K562 (cell line): ENCODE measurements around the gene PPP1R14D. TPM values are rescaled to one million over a fixed set of nuclear protein-coding genes. Genes with fewer than 3 reads are reported as not detected.

ENCODE experiments used
- ATAC-seq: fragments of 200-7000 bp; cut with Tn5 transposase; 3 replicates; pipeline ENCODE4 v1.9.1; 2020; ENCODE audit warnings: moderate library complexity
- BruUV-seq: library from RNA; stranded (reverse); fragments of 400-500 nt; replicated peaks from 2 replicates; lab custom pipeline; 2021; lab: Mats Ljungman, UMichigan
- CTCF ChIA-PET: fragments of 300-600 bp; formaldehyde crosslinking; extraction: SDS; loops from one replicate; lab custom pipeline; 2021; ENCODE audit warnings: low intra/inter-chr PET ratio; lab: Yijun Ruan, JAX
- POLR2A ChIA-PET: fragments of 300-600, 350-650 bp; sonication (Branson Sonifier 250); formaldehyde crosslinking; extraction: SDS; loops from one replicate; lab custom pipeline; 2021; ENCODE audit warnings: antibody characterized with exemption, inconsistent platforms; lab: Yijun Ruan, JAX
- DNase-seq, 4 experiments: peaks; one replicate each; pipeline versions ENCODE4 v3.0.0 to v3.0.0-alpha.2; 2011 to 2018; ENCODE audit warnings: low spot score in 3 of 4, mixed read lengths in 3 of 4; ENCODE audit errors: extremely low read depth in 1 of 4
- FAIRE-seq: peaks from 2 replicates; lab custom pipeline; 2011; peaks lifted over from hg19 to GRCh38; lab: Jason Lieb, UNC
- H2AFZ ChIP-seq: 2 replicates; pipeline ENCODE4 v1.6.0; 2011; ENCODE audit warnings: low read depth, low read length, control low read depth, inconsistent platforms
- H3K27ac ChIP-seq: fragments of 200-600 bp; 3 replicates; pipeline ENCODE4 v1.8.0; 2011; ENCODE audit warnings: low read depth, mild to moderate bottlenecking, control low read depth, inconsistent platforms, low read length, moderate library complexity, mixed read lengths; ENCODE audit errors: extremely low read depth
- H3K27me3 ChIP-seq, 2 experiments: fragments of 300-600 bp in 1 of 2; 2 replicates in 1 of 2; 3 replicates in 1 of 2; pipeline versions ENCODE4 v1.6.0 to v1.8.0; 2011; ENCODE audit warnings: inconsistent platforms in 2 of 2, low read length in 2 of 2, mild to moderate bottlenecking in 1 of 2, mixed read lengths in 1 of 2, moderate library complexity in 1 of 2; ENCODE audit not compliant: control insufficient read depth in 2 of 2, insufficient read depth in 2 of 2
- H3K36me3 ChIP-seq: fragments of 300-600 bp; 3 replicates; pipeline ENCODE4 v1.8.0; 2011; ENCODE audit warnings: mild to moderate bottlenecking, low read length, inconsistent platforms; ENCODE audit not compliant: control insufficient read depth, insufficient read depth
- H3K4me1 ChIP-seq, 2 experiments: fragments of 200-600 bp in 1 of 2; replicated peaks in 1 of 2; 2 replicates in 1 of 2; 3 replicates in 1 of 2; pipeline versions ENCODE4 v1.5.1 to v1.8.0; 2011; ENCODE audit warnings: inconsistent platforms in 2 of 2, low read length in 2 of 2, mild to moderate bottlenecking in 1 of 2, mixed read lengths in 1 of 2, moderate library complexity in 1 of 2; ENCODE audit not compliant: control insufficient read depth in 2 of 2, insufficient read depth in 2 of 2
- H3K4me2 ChIP-seq: 2 replicates; pipeline ENCODE4 v1.6.1; 2011; ENCODE audit warnings: low read length, control low read depth, inconsistent platforms, mixed read lengths; ENCODE audit not compliant: insufficient read depth
- H3K4me3 ChIP-seq: fragments of 200-600 bp; sonication (generic), shearing (Covaris generic); 2 replicates; pipeline ENCODE4 v1.5.1; 2016; ENCODE audit warnings: control low read depth, inconsistent platforms
- H3K79me2 ChIP-seq: fragments of 200-600 bp; 3 replicates; pipeline ENCODE4 v1.8.0; 2011; ENCODE audit warnings: low read length, inconsistent platforms; ENCODE audit not compliant: control insufficient read depth, insufficient read depth
- H3K9ac ChIP-seq, 2 experiments: 2 replicates each; pipeline versions ENCODE4 v1.6.0 to v1.6.1; 2011; ENCODE audit warnings: low read depth in 2 of 2, low read length in 2 of 2, control low read depth in 1 of 2, inconsistent platforms in 1 of 2, mild to moderate bottlenecking in 1 of 2, mixed read lengths in 1 of 2; ENCODE audit not compliant: insufficient read depth in 1 of 2
- H3K9me1 ChIP-seq: one replicate; pipeline ENCODE4 v1.6.0; 2011; ENCODE audit warnings: inconsistent platforms, mild to moderate bottlenecking, low read length, moderate library complexity; ENCODE audit not compliant: control insufficient read depth, insufficient read depth
- H3K9me3 ChIP-seq: replicated peaks from 2 replicates; pipeline ENCODE4 v1.5.1; 2011; ENCODE audit warnings: low read depth, low read length, inconsistent platforms; ENCODE audit not compliant: control insufficient read depth, insufficient read depth
- H4K20me1 ChIP-seq: replicated peaks from 2 replicates; pipeline ENCODE4 v1.6.1; 2011; ENCODE audit warnings: low read length, inconsistent platforms, mixed read lengths; ENCODE audit not compliant: control insufficient read depth, insufficient read depth
- SPI1 ChIP-seq: IDR thresholded peaks from 2 replicates; pipeline ENCODE4 v1.6.1; 2011; ENCODE audit warnings: low read depth, low read length, control low read depth, borderline replicate concordance
- SRF ChIP-seq, 2 experiments: fragments of 250-450, 450-650 bp in 1 of 2; sonication (Bioruptor Pico) in 1 of 2; sonication (generic) in 1 of 2; formaldehyde crosslinking; IDR thresholded peaks; 2 replicates each; pipeline versions ENCODE4 v1.5.0 to v1.5.1; 2020 to 2022; ENCODE audit warnings: mild to moderate bottlenecking in 1 of 2, missing genetic modification reagents in 1 of 2
- ZNF592 ChIP-seq: fragments of 450-650 bp; IDR thresholded peaks from 2 replicates; pipeline ENCODE4 v1.6.1; 2017; ENCODE audit warnings: antibody characterized with exemption, mild to moderate bottlenecking
- WGBS: fragments of 100-300 bp; shearing (Covaris generic); methylation state at CpG from one replicate; pipeline ENCODE4 v1.1.6; 2016; ENCODE audit warnings: low coverage, mixed read lengths; ENCODE audit not compliant: insufficient coverage; ENCODE audit errors: missing lambda C conversion rate; 5-methylcytosine and 5-hydroxymethylcytosine counted together
- in situ Hi-C: fragments of 300-500 bp; cut with MboI; formaldehyde crosslinking; loops from 4 replicates; pipeline ENCODE4 v1.15.0; 2018; ENCODE audit warnings: inconsistent platforms, mixed read lengths
- intact Hi-C: fragments of 100-400 bp; cut with micrococcal nuclease; formaldehyde crosslinking; loops from 2 replicates; pipeline ENCODE4 v1.14.2; 2022
- polyA plus RNA-seq, 8 experiments: library from polyadenylated mRNA; depleted of rRNA in 4 of 8; stranded (reverse) in 5 of 8; unstranded in 3 of 8; fragments of >200 nt; fragmentation: Nextera tagmentation in 2 of 8; fragmentation: Illumina TruSeq in 1 of 8; extraction: Ambion mirVana in 2 of 8; extraction: Trizol in 1 of 8; gene quantifications; 2 replicates each; pipeline versions ENCODE4 v1.2.1 to v1.2.3, GENCODE V29; 2011 to 2014; ENCODE audit warnings: inconsistent platforms in 1 of 8, missing spikeins in 1 of 8
- total RNA-seq, 7 experiments: library from RNA; depleted of rRNA in 6 of 7; stranded (reverse); fragments of >200 nt in 6 of 7; fragmentation: Illumina TruSeq in 2 of 7; extraction: Trizol in 2 of 7; gene quantifications; 2 replicates each; pipeline versions ENCODE4 v1.2.1 to v1.2.3, GENCODE V29; 2011 to 2021; ENCODE audit warnings: low replicate concordance in 1 of 7

PPP1R14D gene
- total and polyA plus RNA-seq, 9 of the 15 experiments (the other 6 are each of a cell fraction or from before 2014, with no cell fraction given), result 0.11 to 0.18 TPM; not detected in 7

GRCh38 chr15:40789999-40790398 lies 38.5 kb downstream of the PPP1R14D start (continued):
- no peak for TF ChIP-seq ZNF592

GRCh38 chr15:40789119-40789518 lies 39.4 kb downstream of the PPP1R14D start:
- Histone ChIP-seq H3K9me1 (no peaks in the 10 kb centered on the region), H3K36me3 (peaks cover 16% of the 10 kb centered on the region; the same call in 2 of the 3 replicates), H4K20me1 (no peaks in the 10 kb centered on the region), H3K27ac (peak overlapping the region; percentile 21; the same call in 1 of the 3 replicates), H2AFZ (no peak overlapping the region), H3K79me2 (peaks cover 10% of the 10 kb centered on the region; the same call in 2 of the 3 replicates), H3K9me3 (no peaks in the 10 kb centered on the region), H3K27me3 (no peaks in the 10 kb centered on the region), H3K4me2 (no peak overlapping the region), H3K9ac (peak overlapping the region in 1 of 2 experiments; percentile 4; a peak in 2 of 4 replicates), H3K4me3 (no peak overlapping the region), H3K4me1 (peaks cover 8 to 11% of the 10 kb centered on the region in 2 experiments; a peak in 4 of 5 replicates)
- ATAC-seq, result peak; percentile 67
- ChIA-PET POLR2A (interaction anchor here (0.7 to 1.7 kb wide), 5 partner anchors 23 to 157 kb away, joined by 3 to 4 read pairs (median 3); partner anchors contain the start of genes GCHFR and VPS18), CTCF (interaction anchor here (0.6 kb wide), 2 partner anchors 443 to 712 kb away, joined by 3 read pairs; no protein-coding TSS in a partner anchor)
- in situ Hi-C loops (no loop called here), intact Hi-C loops (loop anchor here (5.0 to 10.0 kb wide), 2 partner anchors 68 to 274 kb away; no protein-coding TSS in a partner anchor)
- DNase-seq, result peak; percentile 30 to 70 (median 52)
- no peak for TF ChIP-seq SRF (CRISPR knock-in tag; IDR thresholded peaks at IDR 0.05)
- TF ChIP-seq SPI1, result peak; percentile 68; the same call in 1 of the 2 replicates
- BruUV-seq, result no TSS peak
- no peak for FAIRE-seq
- WGBS, result 28% methylated on average over 5 of the region's 5 CpGs
